ENCODE data around the gene ZSWIM8. TPM values are rescaled to one million over a fixed set of nuclear protein-coding genes. Genes with fewer than 3 reads are reported as not detected.

The ZSWIM8 gene
- total and polyA plus RNA-seq, 2 experiments from 2014 or later = 20.5 to 30.4 TPM

GRCh38 chr10:73761781-73762180 is 23.6 kb upstream of the ZSWIM8 start:
- Histone ChIP-seq H2AFZ (no peak overlapping the region), H3K4me3 (no peak overlapping the region), H3K27ac (ENCODE audit: low read depth) (no peak overlapping the region), H3K4me2 (no peak overlapping the region), H4K20me1 (replicated peaks; ENCODE audit: insufficient read depth) (peaks cover 15% of the 10 kb centered on the region; the same call in 1 of the 2 replicates), H3F3A (replicated peaks; ENCODE audit: low read depth) (no peaks in the 10 kb centered on the region), H3K9me2 (ENCODE audit: insufficient read depth) (no peaks in the 10 kb centered on the region), H3K79me2 (replicated peaks; ENCODE audit: insufficient read depth) (no peaks in the 10 kb centered on the region), H3K36me3 (ENCODE audit: insufficient read depth) (peaks cover 35% of the 10 kb centered on the region), H3K4me1 (ENCODE audit: insufficient read depth) (no peaks in the 10 kb centered on the region), H3K27me3 (ENCODE audit: insufficient read depth) (no peaks in the 10 kb centered on the region)
- no peak for DNase-seq (ENCODE audit: low spot score)
- no peak overlapping the region for H3K4me3 Mint-ChIP-seq
- peaks cover 46% of the 10 kb centered on the region for H3K36me3 Mint-ChIP-seq (ENCODE audit: low read depth)
- no peak overlapping the region for H3K27ac Mint-ChIP-seq
- no peaks in the 10 kb centered on the region for H3K4me1 Mint-ChIP-seq
- H3K27me3 Mint-ChIP-seq (ENCODE audit: insufficient read depth, low read depth, poor library complexity) = peaks cover 1% of the 10 kb centered on the region
- H3K9me3 Mint-ChIP-seq = no peaks in the 10 kb centered on the region
- TF ChIP-seq ZNF331 (CRISPR knock-in tag; IDR thresholded peaks at IDR 0.05; ENCODE audit: low read depth) (no peak), CTCF (conservative IDR thresholded peaks at IDR 0.05; ENCODE audit: low read depth in 2 of 2) (no peak), NANOG (IDR thresholded peaks at IDR 0.05; ENCODE audit: borderline replicate concordance) (no peak), EZH2 (IDR thresholded peaks at IDR 0.05; ENCODE audit: low read depth, unreplicated experiment) (no peak), STAT1 (IDR thresholded peaks at IDR 0.05; ENCODE audit: unreplicated experiment) (no peak), POLR2AphosphoS5 (IDR thresholded peaks at IDR 0.05; ENCODE audit: low read depth) (no peak), REST (IDR thresholded peaks at IDR 0.05; ENCODE audit: unreplicated experiment) (no peak), ETS1 (IDR thresholded peaks at IDR 0.05) (no peak), EZH2phosphoT487 (IDR thresholded peaks at IDR 0.05; ENCODE audit: unreplicated experiment) (no peak)
- no peak for ATAC-seq

- no peak overlapping the region for H3K27ac ChIP-seq (ENCODE audit: low read depth)
- TF ChIP-seq ETS1 (IDR thresholded peaks at IDR 0.05) = no peak
- TF ChIP-seq ZNF331 (CRISPR knock-in tag; IDR thresholded peaks at IDR 0.05; ENCODE audit: low read depth) = no peak
Observed at GRCh38 chr10:73762915-73763314, 22.5 kb upstream of the ZSWIM8 start.

More at GRCh38 chr10:73762915-73763314, 22.5 kb upstream of the ZSWIM8 start:
- H3F3A ChIP-seq (replicated peaks; ENCODE audit: low read depth) = no peaks in the 10 kb centered on the region
- H3K4me2 ChIP-seq = no peak overlapping the region
- peaks cover 35% of the 10 kb centered on the region for H3K36me3 ChIP-seq (ENCODE audit: insufficient read depth)
- no peaks in the 10 kb centered on the region for H3K79me2 ChIP-seq (replicated peaks; ENCODE audit: insufficient read depth)
- Mint-ChIP-seq H3K27me3 (ENCODE audit: insufficient read depth, low read depth, poor library complexity) (peaks cover 1% of the 10 kb centered on the region), H3K4me3 (no peak overlapping the region), H3K9me3 (no peaks in the 10 kb centered on the region), H3K4me1 (no peaks in the 10 kb centered on the region), H3K36me3 (ENCODE audit: low read depth) (peaks cover 53% of the 10 kb centered on the region), H3K27ac (no peak overlapping the region)
- no peaks in the 10 kb centered on the region for H3K9me2 ChIP-seq (ENCODE audit: insufficient read depth)
- H3K4me3 ChIP-seq = no peak overlapping the region
- H3K27me3 ChIP-seq (ENCODE audit: insufficient read depth) = no peaks in the 10 kb centered on the region
- no peaks in the 10 kb centered on the region for H3K4me1 ChIP-seq (ENCODE audit: insufficient read depth)
- DNase-seq (ENCODE audit: low spot score) (no peak), ATAC-seq (no peak)
- H4K20me1 ChIP-seq (replicated peaks; ENCODE audit: insufficient read depth) = peaks cover 9% of the 10 kb centered on the region; the same call in 1 of the 2 replicates
- no peak overlapping the region for H2AFZ ChIP-seq

Data from GM23338 (cell line).